NCI-H2081 (cell line): ENCODE data around the gene BRWD1.

ENCODE experiments used
- DNase-seq, 2 experiments: peaks; one replicate each; lab custom pipeline; 2025; lab: John Stamatoyannopoulos, UW

The BRWD1 gene

GRCh38 chr21:39313571-39314142 is at the start of gene BRWD1:
TSS of gene BRWD1 (minus strand) at chr21:39313632. CDS start at chr21:39313491, 141 bp downstream.
- DNase-seq, result peak; percentile 78 to 88

DNA sequence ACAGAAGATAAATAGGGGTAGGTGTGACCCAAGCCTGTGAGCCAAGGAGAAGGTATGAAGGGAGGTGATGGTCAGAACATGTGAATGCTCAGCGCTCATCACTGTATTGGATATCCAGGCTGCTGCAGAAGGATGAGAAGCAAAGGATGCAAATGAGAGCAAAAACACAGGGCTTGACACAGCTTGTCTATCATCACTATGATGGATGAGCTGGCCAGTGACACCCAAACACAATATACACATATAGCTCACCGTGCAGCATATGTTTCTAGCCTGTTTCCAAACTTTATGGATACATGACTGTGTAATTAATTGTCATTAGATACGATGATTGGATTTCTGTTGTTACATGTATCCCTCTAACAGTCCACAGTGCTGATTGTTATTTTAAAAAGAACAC is 49.3 kb upstream of the BRWD1 start:
- DNase-seq, result no peak

GRCh38 chr21:39359382-39359781 is 46.0 kb upstream of the BRWD1 start:
- no peak for DNase-seq

- DNase-seq, result no peak
These were observed 39.9 kb upstream of the BRWD1 start for GRCh38 chr21:39353295-39353694.

GRCh38 chr21:39350094-39351005 is 36.9 kb upstream of the BRWD1 start:
- no peak for DNase-seq

- DNase-seq, result peak; percentile 92 to 94
These were observed 36.0 kb upstream of the BRWD1 start for GRCh38 chr21:39349211-39350093.

- peak; percentile 56 to 89 for DNase-seq
These were observed 35.2 kb upstream of the BRWD1 start, which contains the start of gene HMGN1 for GRCh38 chr21:39348355-39349210. TSS of gene HMGN1 (minus strand) at chr21:39349088. CDS start at chr21:39348917, 171 bp downstream.

DNA sequence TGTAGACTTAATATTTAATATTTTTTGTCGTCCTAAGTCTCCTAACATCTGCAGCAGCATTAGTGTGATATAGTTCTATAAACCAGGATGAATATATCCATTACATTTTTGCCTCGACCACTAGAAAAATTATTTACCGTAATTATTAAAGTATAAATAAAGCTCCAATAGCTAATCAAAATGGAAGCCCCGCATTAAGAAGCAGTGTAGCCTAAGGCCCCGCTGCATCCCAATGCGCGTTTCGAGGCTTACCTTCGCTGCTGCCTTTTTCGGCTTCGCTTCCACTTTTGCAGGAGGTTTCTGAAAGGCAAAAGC is 34.6 kb upstream of the BRWD1 start:
- no peak for DNase-seq

GRCh38 chr21:39347537-39347936 is 34.1 kb upstream of the BRWD1 start:
- DNase-seq, result no peak

GRCh38 chr21:39346671-39347331 is 33.4 kb upstream of the BRWD1 start:
- no peak for DNase-seq

DNA sequence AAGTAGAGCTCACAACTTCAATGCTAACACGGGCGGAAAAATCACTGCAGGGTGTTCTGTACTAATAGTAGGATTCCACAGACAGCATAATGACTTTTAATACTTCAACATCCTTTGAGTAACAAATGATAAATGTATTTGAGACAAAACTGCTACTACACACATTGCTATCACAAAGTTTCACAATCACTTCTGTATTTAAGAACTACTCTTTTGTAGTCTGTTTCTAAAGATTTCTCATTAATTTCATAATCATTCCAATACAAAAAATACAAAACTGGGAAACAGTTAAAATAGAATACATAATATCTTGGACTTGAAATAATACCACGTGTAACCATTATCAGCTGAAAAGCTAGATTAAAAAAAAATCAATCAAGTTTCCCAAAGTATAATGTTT is 32.8 kb upstream of the BRWD1 start:
- no peak for DNase-seq

DNA sequence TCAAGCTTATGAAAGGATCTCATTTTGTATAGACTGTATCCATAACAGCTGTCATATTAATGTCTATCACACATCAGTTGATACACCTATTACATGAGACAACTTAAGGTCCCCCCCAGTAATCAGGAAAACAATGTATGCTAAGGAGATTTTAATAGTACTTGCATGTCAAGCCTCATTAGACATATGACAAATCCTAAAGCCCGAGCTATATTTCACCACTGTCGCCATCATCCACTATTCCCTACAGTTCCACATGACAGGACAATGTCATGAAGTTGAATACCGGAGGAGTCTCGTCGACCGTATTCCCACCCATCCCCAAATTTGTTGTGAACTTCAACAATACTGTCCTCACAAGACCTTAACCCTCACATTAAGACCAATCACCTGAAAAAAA is 32.0 kb upstream of the BRWD1 start:
- no peak for DNase-seq

GRCh38 chr21:39344848-39345247 is 31.4 kb upstream of the BRWD1 start:
- no peak for DNase-seq

DNA sequence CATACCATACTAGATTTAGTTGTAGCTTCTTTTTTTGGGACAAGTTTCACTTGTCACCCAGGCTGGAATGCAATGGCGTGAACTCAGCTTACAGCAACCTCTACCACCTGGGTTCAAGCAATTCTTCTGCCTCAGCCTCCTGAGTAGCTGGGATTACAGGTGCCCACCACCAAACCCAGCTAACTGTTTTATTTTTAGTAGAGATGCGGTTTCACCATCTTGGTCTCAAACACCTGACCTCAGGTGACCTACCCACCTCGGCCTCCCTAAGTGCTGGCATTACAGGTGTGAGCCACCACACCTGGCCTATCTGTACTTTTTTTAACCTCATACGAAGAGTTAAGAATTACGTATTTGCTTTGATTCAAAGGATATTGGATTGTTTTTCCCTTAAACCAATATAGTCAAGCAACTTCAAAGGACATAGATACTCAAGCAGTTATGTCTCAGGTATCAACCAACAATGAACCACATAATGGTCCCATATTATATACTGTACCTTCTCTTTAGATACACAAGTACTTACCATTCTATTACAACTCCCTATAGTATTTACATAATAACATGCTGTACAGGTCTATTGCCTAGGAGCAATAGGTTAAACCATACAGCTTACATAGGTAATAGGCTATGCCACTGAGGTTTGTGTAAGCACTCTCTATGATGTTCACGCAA is 28.0 kb upstream of the BRWD1 start:
- DNase-seq, result no peak

GRCh38 chr21:39340687-39341086 is 27.3 kb upstream of the BRWD1 start:
- no peak for DNase-seq

GRCh38 chr21:39339231-39339630 is 25.8 kb upstream of the BRWD1 start:
- DNase-seq, result no peak

DNA sequence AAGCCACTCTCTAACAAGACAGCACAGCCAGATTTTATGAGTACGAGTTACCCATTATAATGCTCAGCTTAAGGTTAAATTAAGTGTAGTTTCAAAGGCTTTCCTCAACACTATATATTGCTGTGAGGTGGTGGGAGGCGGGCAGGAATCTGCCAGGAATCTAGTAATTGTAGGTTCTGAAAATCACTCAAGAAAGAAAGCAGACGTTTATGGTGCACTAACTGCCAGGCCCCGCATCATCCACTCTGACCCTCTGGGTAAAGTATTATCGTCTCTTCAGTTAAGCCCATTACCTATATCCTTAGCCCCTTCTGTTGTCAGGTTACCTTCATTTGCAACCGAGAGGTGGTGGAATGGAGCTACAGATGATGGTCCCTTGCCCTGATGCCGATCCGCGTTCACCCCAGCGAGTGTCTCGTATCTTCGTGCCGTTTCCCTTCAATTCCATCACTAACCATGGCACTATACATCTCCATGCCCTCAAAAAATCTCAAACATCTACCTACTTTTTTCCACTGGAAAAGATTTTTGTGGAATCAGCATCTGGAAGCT is 23.1 kb upstream of the BRWD1 start:
- DNase-seq, result no peak

- no peak for DNase-seq
These were observed 21.2 kb upstream of the BRWD1 start for GRCh38 chr21:39334611-39335010.

GRCh38 chr21:39332175-39332574 is 18.7 kb upstream of the BRWD1 start:
- no peak for DNase-seq

- DNase-seq, result no peak
These were observed 16.6 kb upstream of the BRWD1 start for GRCh38 chr21:39330001-39330400.
